MM.1S (cell line): ENCODE data around the gene SRSF7.
A peak's percentile ranks its signal among the peaks of the same experiment; 100 is the strongest.

Experiments
- DNase-seq: peaks from one replicate; pipeline ENCODE4 v3.0.0-alpha.2; 2015
- H2AFZ ChIP-seq: fragments of 300-600 bp; sonication (generic); 2 replicates; pipeline ENCODE4 v1.6.0; 2016; ENCODE audit warnings: antibody characterized with exemption, low read length
- H3F3A ChIP-seq: fragments of 300-600 bp; sonication (generic); 2 replicates; pipeline ENCODE4 v1.6.1; 2016; ENCODE audit warnings: mild to moderate bottlenecking, antibody characterized with exemption, low read length, moderate library complexity, mixed read lengths; ENCODE audit not compliant: insufficient read depth
- H3K27ac ChIP-seq: fragments of 300-600 bp; sonication (generic); 2 replicates; pipeline ENCODE4 v1.5.1; 2016; ENCODE audit warnings: mild to moderate bottlenecking, low read length
- H3K27me3 ChIP-seq: fragments of 300-600 bp; sonication (generic); replicated peaks from 2 replicates; pipeline ENCODE4 v1.6.0; 2016; ENCODE audit warnings: low read length; ENCODE audit not compliant: insufficient read depth
- H3K36me3 ChIP-seq: fragments of 300-600 bp; sonication (generic); replicated peaks from 2 replicates; pipeline ENCODE4 v1.6.1; 2016; ENCODE audit warnings: mild to moderate bottlenecking, low read length, mixed read lengths; ENCODE audit not compliant: insufficient read depth
- H3K4me1 ChIP-seq: fragments of 300-600 bp; sonication (generic); 2 replicates; pipeline ENCODE4 v1.6.1; 2016; ENCODE audit warnings: low read length, mixed read lengths
- H3K4me2 ChIP-seq: fragments of 300-600 bp; sonication (generic); 2 replicates; pipeline ENCODE4 v1.6.0; 2016; ENCODE audit warnings: low read depth, low read length
- H3K4me3 ChIP-seq: fragments of 300-600 bp; sonication (generic); 2 replicates; pipeline ENCODE4 v1.5.1; 2016; ENCODE audit warnings: low read length, mixed read lengths
- H3K79me2 ChIP-seq: fragments of 300-600 bp; sonication (generic); 2 replicates; pipeline ENCODE4 v1.6.1; 2016; ENCODE audit warnings: mixed run types, low read length, mixed read lengths
- H3K9ac ChIP-seq: fragments of 300-600 bp; sonication (generic); 2 replicates; pipeline ENCODE4 v1.6.1; 2016; ENCODE audit warnings: low read length, mixed read lengths
- H3K9me2 ChIP-seq: fragments of 300-600 bp; sonication (generic); replicated peaks from 2 replicates; pipeline ENCODE4 v1.6.1; 2016; ENCODE audit warnings: mild to moderate bottlenecking, low read length, mixed read lengths; ENCODE audit not compliant: insufficient read depth
- H3K9me3 ChIP-seq: fragments of 300-600 bp; sonication (generic); replicated peaks from 2 replicates; pipeline ENCODE4 v1.6.1; 2016; ENCODE audit warnings: mild to moderate bottlenecking, low read length, mixed read lengths; ENCODE audit not compliant: insufficient read depth
- H4K20me1 ChIP-seq: fragments of 300-600 bp; sonication (generic); 2 replicates; pipeline ENCODE4 v1.6.1; 2016; ENCODE audit warnings: mild to moderate bottlenecking, low read length, moderate library complexity, mixed read lengths; ENCODE audit not compliant: insufficient read depth
- CTCF ChIP-seq: fragments of 300-600 bp; sonication (generic); IDR thresholded peaks from 2 replicates; pipeline ENCODE4 v1.5.1; 2016; ENCODE audit warnings: antibody characterized with exemption, low read length, mixed read lengths
- EZH2 ChIP-seq: fragments of 300-600 bp; sonication (generic); optimal IDR thresholded peaks from 2 replicates; pipeline ENCODE3; 2017; ENCODE audit warnings: low read depth, mild to moderate bottlenecking, antibody characterized with exemption, low read length, mixed read lengths
- EZH2phosphoT487 ChIP-seq: fragments of 300-600 bp; sonication (generic); IDR thresholded peaks from 2 replicates; pipeline ENCODE4 v1.6.1; 2018; ENCODE audit warnings: antibody characterized with exemption, low read length

Gene SRSF7

GRCh38 chr2:38727661-38728060, 23.5 kb downstream of the SRSF7 start:
- H3K9me2 ChIP-seq = no peaks in the 10 kb centered on the region
- DNase-seq = no peak
- no peaks in the 10 kb centered on the region for H4K20me1 ChIP-seq
- H2AFZ ChIP-seq = no peak overlapping the region
- no peaks in the 10 kb centered on the region for H3K27me3 ChIP-seq
- no peak overlapping the region for H3K27ac ChIP-seq
- H3K4me1 ChIP-seq = peaks cover 18% of the 10 kb centered on the region
- H3K9ac ChIP-seq = no peak overlapping the region
- peaks cover 11% of the 10 kb centered on the region for H3F3A ChIP-seq
- no peaks in the 10 kb centered on the region for H3K9me3 ChIP-seq
- H3K4me2 ChIP-seq = no peak overlapping the region
- TF ChIP-seq CTCF (no peak), EZH2 (no peak)
- H3K79me2 ChIP-seq = 0 out of 2 replicates have a peak, but pooled peaks cover 7% of the 10 kb centered on the region
- H3K36me3 ChIP-seq = no peaks in the 10 kb centered on the region
- no peak overlapping the region for H3K4me3 ChIP-seq

GRCh38 chr2:38723173-38723572, 28.0 kb downstream of the SRSF7 start:
- Histone ChIP-seq H3K9me2 (no peaks in the 10 kb centered on the region), H3K9me3 (no peaks in the 10 kb centered on the region), H3K4me2 (peak overlapping the region; percentile 98), H3F3A (peaks cover 37% of the 10 kb centered on the region), H3K4me3 (peak overlapping the region; percentile 51), H3K79me2 (peaks cover 17% of the 10 kb centered on the region; the same call in 1 of the 2 replicates), H2AFZ (no peak overlapping the region), H3K4me1 (peaks cover 35% of the 10 kb centered on the region), H3K27me3 (no peaks in the 10 kb centered on the region), H3K27ac (peak overlapping the region; percentile 76), H3K36me3 (peaks cover 5% of the 10 kb centered on the region; the same call in 1 of the 2 replicates), H4K20me1 (no peaks in the 10 kb centered on the region), H3K9ac (peak overlapping the region; percentile 43)
- TF ChIP-seq EZH2phosphoT487 (no peak), CTCF (no peak), EZH2 (no peak)
- DNase-seq = peak; percentile 87

- peak overlapping the region; percentile 76 for H3K27ac ChIP-seq
- H3K9ac ChIP-seq = peak overlapping the region; percentile 43
- peak overlapping the region; percentile 98 for H3K4me2 ChIP-seq
These were observed 28.7 kb downstream of the SRSF7 start for GRCh38 chr2:38722271-38723061.

More at GRCh38 chr2:38722271-38723061, 28.7 kb downstream of the SRSF7 start:
- DNase-seq = peak; percentile 75
- Histone ChIP-seq H3K4me3 (peak overlapping the region; percentile 51), H3K79me2 (peaks cover 22% of the 10 kb centered on the region), H3F3A (peaks cover 37% of the 10 kb centered on the region), H2AFZ (peak overlapping the region; percentile 14; the same call in 1 of the 2 replicates), H3K27me3 (no peaks in the 10 kb centered on the region), H3K4me1 (peaks cover 35% of the 10 kb centered on the region), H4K20me1 (no peaks in the 10 kb centered on the region), H3K36me3 (peaks cover 5% of the 10 kb centered on the region; the same call in 1 of the 2 replicates), H3K9me3 (no peaks in the 10 kb centered on the region), H3K9me2 (no peaks in the 10 kb centered on the region)
- TF ChIP-seq EZH2 (no peak), CTCF (peak; percentile 42)
